Astrocyte of the spinal cord (primary cell): ENCODE data around the gene PPIA.

Source experiments
- DNase-seq: peaks from one replicate; pipeline ENCODE4 v3.0.0; 2011; ENCODE audit warnings: low read depth, low spot score
- H3K4me3 ChIP-seq: 2 replicates; pipeline ENCODE4 v1.5.1; 2011; ENCODE audit warnings: low read depth, mild to moderate bottlenecking, low read length, moderate library complexity
- CTCF ChIP-seq: IDR thresholded peaks from 2 replicates; pipeline ENCODE4 v1.5.1; 2012; ENCODE audit warnings: low read depth, mild to moderate bottlenecking, low read length, inconsistent platforms
- in situ Hi-C: cut with HindIII; loops from 2 replicates; pipeline ENCODE4 v1.10.0; 2017; ENCODE audit warnings: low sequenced_read_pairs

PPIA gene

GRCh38 chr7:44767912-44768627 is 28.4 kb upstream of the PPIA start:
- TF ChIP-seq CTCF: no peak
- H3K4me3 ChIP-seq: no peak overlapping the region
- DNase-seq: peak; percentile 61
- in situ Hi-C loops: no loop called here

- TF ChIP-seq CTCF: no peak
- no peak overlapping the region for H3K4me3 ChIP-seq
- in situ Hi-C loops: no loop called here
- no peak for DNase-seq
Observed at GRCh38 chr7:44768628-44769371, 27.7 kb upstream of the PPIA start.

- no peak for DNase-seq
- no peak overlapping the region for H3K4me3 ChIP-seq
- in situ Hi-C loops: no loop called here
- TF ChIP-seq CTCF: no peak
Observed at GRCh38 chr7:44769376-44769775, 27.1 kb upstream of the PPIA start.

- TF ChIP-seq CTCF: no peak
- DNase-seq: peak; percentile 64
- in situ Hi-C loops: no loop called here
- no peak overlapping the region for H3K4me3 ChIP-seq
Observed at GRCh38 chr7:44769776-44770294, 26.6 kb upstream of the PPIA start.

- in situ Hi-C loops: no loop called here
- no peak overlapping the region for H3K4me3 ChIP-seq
- no peak for DNase-seq
- no peak for TF ChIP-seq CTCF
Observed at GRCh38 chr7:44771358-44771757, 25.1 kb upstream of the PPIA start.

- DNase-seq: no peak
- in situ Hi-C loops: no loop called here
- no peak overlapping the region for H3K4me3 ChIP-seq
- no peak for TF ChIP-seq CTCF
Observed at GRCh38 chr7:44772440-44772839, 24.0 kb upstream of the PPIA start.
